Measurements from ENCODE around the gene MMP28.

DNA sequence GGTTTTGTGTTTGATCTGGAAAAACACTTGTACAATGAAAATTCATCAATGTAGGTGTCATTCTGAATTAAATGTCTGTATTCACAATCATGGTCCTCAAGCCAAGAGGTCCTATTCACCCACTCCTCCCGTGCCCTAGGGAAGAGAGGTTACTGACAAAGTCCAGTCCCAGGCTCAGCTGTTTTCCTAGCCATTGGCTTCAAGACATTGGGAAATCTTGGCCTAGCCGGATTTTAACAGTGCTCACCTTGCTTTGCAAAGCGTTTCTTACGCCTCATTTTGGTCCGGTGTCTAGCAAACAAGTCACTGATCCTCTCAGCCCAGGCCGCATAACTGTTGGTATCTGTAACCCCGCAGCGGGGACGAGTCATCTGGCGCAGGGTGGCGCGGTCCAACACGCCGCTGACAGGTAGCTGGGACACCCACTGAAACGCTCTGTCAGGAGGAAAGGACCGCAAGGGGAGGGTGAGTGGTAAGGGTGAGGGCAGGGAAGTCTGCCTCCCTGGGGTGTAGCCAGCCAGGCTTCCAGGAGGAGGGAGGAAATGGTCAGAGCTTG lies 16.7 kb downstream of the MMP28 start:
- TF ChIP-seq L3MBTL2 (conservative IDR thresholded peaks at IDR 0.05) = no peak
- no peak for TF ChIP-seq HDGF (IDR thresholded peaks at IDR 0.05; ENCODE audit: borderline replicate concordance)
- TF ChIP-seq CTBP1 (IDR thresholded peaks at IDR 0.05; ENCODE audit: borderline replicate concordance) = no peak
